ENCODE data around the gene OPRD1.
"Not testable (repeated sequence)": the region's sequence is repeated elsewhere in the genome, so short reads cannot be mapped to it uniquely, and the experiment has no call there.

The OPRD1 gene

DNA sequence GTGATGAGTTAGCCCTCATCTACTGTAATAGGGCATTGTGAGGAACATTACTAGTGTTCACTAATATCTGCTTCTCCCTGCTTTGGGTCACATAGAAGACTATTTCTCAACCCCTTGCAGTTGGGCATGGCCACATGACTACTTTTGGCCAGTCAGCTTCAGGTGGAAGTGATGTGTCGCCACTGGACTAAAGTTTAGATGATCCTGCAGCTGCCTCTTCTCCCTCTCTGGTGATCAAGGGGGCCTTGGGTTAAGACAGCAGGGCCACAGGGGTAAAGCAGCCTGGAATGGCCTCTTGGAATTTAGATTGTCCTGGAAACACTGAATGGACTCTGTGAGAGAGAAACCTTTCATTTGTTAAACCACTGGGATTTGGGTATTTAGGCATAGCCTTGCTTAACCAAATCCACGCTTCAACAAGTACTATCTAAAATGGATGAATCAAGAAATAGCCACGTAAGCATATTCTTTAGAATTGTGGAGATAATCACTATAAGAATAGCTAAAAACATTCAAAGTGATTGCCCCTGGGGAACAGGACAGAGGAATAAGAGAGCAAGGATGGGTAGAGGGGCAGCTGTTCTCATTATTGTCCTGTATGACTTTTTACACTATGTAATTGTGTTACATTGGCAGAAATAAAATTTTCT, 41.2 kb downstream of the OPRD1 start:
- DNase-seq = no peak

DNA sequence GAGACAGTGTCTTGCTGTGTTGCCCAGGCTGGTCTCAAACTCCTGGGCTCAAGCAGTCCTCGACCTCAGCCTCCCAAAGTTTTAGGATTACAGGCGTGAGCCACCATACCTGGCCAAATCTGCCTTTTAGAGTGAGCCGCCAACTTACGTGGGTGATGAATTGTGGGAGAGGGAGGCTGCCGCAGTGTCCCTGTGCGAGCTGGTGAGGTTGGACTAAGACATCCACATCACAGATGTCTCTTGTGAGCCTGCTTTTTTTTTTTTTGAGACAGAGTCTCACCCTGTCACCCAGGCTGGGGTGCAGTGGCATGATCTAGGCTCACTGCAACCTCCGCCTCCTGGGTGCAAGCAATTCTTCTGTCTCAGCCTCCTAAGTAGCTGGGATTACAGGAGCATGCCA, 42.4 kb downstream of the OPRD1 start:
- DNase-seq = not testable (repeated sequence)

DNA sequence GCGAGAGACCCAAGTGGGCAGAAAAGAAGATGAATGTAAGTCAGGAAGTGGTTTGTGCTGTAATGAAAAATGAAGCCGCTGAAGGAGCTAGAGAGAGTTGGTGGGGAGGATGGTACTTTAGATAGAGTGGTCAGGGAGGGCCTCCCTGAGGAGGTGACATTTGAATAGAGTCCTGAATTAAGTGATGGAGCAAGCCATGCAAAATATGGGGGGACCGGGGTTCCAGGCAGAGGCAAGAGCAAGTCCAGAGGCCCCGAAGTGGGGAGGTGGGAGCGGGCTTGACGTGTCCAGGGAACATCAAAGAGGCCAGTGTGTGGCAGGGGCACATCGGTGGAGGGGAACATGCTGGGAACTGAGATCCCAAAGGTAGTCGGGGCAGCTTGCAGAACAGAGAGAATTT, 43.1 kb downstream of the OPRD1 start:
- DNase-seq = no peak

DNA sequence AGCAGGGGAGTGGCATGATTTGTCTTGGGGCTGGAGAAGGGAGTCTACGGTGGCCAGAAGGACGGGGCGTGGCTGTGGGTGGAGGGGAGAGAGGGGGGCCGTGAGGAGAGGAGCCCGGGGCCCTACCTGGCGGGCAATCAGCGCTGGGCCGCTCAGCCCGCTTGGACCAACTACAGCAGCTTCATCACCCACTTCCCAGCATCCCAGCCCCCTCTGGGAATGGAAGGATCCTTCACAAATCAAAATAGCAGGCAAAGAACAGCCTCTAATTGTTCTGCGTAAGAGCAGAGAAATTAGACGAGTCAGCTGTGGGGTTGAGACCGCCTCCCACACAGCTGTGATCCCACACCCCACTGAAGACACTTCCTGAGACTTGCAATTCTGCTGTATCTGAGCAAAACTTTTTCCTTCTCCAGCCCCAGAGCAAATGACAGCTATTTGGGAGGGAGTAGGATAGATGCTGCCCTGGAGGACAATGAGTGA, 43.5 kb downstream of the OPRD1 start:
- DNase-seq = no peak

DNA sequence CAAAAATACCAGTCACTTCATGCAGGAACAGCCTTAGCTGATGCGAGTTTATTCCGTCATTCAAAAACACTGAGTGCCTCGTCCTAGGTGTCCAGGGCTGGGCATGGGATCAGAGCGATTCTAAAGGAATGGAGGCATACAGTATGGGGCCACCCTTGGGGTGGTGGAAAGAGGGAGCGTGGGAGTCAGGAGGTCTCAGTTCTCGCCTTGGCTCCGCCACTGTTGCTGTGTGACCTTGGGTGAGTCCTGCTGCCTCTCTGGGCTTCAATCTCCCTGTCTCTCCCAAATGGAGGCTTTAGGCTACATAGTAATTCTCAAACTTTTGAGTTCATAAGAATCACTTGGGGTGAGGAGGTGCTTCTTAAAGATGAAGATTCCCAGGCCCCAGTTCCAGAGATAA, 44.0 kb downstream of the OPRD1 start:
- DNase-seq = no peak

DNA sequence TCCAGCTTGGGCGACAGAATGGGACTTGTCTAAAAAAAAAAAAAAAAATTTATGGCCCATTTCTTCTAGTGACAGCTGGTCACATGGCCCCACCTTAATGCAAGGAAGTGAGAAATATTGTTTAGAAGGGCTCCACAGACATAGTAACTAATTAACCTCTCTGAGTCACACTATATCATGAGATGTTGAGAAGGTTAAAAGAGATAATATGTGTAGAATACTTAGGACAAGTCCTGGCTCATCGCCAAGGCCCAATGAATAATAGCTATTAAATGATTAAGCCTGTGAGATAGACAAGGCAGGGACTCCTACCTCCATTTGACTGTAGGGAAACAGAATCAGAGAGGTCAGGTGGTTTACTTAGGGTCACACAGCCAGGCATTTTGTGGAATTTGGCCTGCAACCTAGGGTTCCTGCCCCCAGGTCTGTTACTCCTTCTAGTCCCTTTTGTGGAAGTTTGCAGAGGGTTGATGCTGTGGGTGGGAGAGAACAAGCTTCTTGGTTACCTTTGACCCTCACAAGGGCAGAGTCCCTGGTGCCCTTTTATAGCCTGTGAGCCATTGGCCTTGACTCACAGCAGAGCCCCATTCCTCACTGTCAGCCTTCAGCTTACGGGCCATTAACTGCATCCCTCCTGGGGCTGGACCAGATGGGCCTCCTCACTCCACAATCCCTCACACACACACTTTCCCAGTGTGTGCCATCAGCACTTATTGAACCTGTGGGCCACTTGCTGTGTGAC, 48.5 kb downstream of the OPRD1 start:
- DNase-seq = peak; percentile 50

DNA sequence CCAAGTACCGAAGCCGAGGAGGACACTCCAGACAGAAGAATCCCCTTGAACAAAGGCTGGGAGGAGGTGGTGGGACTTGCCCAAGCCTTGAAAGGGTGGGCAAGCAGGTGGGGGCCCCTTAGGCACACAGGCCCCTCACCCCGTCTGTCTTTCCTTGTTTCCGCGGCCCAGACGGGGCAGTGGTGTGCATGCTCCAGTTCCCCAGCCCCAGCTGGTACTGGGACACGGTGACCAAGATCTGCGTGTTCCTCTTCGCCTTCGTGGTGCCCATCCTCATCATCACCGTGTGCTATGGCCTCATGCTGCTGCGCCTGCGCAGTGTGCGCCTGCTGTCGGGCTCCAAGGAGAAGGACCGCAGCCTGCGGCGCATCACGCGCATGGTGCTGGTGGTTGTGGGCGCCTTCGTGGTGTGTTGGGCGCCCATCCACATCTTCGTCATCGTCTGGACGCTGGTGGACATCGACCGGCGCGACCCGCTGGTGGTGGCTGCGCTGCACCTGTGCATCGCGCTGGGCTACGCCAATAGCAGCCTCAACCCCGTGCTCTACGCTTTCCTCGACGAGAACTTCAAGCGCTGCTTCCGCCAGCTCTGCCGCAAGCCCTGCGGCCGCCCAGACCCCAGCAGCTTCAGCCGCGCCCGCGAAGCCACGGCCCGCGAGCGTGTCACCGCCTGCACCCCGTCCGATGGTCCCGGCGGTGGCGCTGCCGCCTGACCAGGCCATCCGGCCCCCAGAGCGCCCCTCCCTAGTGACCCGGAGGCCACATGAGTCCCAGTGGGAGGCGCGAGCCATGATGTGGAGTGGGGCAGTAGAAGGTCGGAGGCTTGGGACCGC, 50.8 kb downstream of the OPRD1 start:
- DNase-seq = no peak

DNA sequence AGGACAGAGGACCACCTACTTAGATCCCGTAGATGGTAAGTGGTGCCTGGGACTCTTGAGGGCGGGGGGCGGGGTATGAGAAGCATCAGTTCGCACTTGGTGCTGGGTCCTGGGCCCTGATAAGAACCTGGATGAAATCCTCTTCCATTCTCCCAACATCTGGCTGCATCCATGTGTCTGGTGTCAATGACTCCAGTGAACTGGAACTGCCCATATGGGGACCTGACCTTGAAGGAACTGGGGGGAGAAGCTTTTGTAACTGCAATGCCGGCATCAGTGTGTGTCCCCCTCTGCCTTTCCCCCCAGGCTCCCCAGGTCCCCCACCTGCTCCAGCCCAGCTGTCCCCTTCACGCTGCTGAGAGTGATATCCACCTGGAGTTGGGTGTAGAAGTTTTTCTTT, 52.7 kb downstream of the OPRD1 start:
- no peak for DNase-seq

DNA sequence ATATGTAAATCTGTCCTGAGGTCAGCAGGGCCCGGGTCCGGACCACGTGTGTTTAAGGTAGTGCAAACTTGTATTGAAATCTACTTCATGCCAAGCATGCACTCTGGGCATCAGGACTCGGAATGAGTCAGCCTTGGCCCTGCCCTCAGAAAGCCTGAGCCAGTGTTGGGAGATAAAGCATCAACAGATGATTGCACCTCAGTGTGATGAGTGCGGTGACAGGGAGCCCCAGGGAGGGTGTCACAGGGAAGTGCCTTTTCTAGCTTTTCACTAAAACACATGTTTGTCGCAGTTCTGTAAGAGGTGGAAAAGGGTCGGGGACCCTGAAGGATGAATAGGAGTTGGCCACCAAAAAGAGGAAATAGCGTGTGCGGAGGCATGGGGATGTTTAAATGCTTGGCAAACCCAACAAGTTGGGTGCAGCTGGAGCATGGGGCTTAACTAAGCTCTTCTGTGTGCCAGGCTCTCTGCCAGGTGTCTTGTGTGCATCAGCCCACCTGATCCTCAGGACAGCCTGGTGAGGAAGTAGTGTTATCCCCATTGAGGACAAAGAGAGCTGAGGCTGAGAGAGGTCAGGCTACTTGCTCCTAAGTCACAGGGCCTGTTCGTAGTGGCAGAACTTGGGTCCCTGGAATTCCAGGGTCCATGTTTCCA, 54.2 kb downstream of the OPRD1 start:
- DNase-seq = no peak

DNA sequence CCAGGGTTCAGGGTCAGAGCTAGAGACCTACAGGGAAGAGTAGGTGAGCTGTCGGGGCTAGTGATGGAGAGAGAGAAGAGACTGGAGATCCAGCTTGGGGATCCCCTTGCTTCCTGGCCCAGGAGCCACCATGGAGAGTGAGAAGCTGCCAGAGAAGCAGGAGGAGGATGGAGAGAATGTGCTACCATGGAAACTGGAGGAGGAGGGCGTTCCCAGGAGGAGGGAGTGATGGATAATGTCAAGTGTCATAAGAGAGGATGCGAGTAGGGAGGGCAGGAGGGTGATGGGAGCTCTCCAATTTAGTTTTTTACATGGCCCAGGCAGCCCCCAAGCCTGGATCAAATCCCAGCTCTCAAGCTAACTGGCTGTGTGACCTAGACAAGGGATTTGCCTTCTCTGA, 55.9 kb downstream of the OPRD1 start:
- DNase-seq = no peak

DNA sequence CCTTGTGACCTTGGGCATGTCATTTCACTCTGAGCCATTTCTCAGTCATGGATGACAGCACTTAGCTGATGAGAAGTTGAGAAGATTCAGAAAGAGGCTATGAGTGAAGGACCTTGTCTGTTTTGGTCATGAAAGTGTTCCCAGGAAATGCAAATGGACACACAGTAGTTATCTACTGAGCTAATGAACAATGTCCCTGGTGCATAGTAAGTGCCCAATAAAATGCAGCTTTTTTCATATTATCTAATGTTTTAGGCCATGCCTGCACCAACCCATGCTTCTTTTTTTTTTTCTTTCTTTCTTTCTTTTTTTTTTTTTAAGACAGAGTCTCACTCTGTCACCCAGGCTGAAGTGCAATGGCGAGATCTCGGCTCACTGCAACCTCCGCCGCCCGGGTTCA, 58.0 kb downstream of the OPRD1 start:
- no peak for DNase-seq

DNA sequence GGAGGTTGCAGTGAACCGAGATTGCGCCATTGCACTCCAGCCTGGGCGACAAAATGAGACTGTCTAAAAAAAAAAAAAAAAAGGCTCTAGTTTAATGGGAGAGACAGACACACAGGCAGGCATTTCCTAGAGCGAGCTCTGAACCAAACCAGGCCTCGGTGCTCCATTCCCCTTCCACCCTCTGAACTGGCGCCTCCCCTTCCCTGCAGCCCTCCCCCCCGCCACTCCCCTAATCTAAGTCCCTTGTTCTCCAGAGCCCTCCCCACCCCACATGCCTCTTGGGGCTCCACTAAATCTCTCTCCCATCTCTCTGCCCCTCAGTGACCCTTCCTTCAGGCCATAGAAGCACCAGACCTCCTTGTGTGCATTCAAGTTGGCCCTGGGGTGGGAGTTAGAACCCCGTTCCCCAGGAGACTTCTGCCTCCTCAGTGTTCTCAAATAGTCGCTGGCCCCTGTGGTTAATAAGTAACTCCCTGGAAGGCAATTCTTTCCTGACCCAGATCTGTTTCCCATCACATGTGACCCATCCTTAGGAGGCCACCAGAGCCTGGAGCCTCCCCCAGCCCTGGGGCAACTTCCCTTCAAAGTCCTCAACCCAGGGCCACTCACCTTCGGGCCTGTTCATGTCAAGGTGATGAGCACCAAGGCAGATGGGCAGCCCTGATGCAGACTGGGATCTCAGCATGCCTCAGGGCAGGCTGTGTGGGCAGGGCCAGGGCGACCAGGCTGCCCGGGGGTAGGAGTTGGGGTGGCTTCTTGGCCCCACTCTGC, 59.8 kb downstream of the OPRD1 start:
- no peak for DNase-seq

DNA sequence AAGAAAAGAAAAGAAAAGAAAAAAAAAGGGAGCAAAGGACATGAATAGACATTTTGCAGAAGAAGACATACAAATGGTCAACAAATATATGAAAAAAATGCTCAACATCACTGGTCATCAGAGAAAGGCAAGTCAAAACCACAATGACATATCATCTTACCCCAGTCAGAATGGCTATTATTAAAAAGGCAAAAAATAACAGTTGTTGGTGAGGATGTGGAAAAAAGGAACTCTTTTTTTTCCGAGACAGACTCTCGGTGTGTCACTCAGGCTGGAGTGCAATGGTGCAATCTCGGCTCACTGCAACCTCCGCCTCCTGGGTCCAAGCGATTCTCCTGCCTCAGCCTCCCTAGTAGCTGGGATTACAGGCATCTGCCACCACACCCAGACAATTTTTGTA, 63.2 kb downstream of the OPRD1 start:
- not testable (repeated sequence) for DNase-seq

DNA sequence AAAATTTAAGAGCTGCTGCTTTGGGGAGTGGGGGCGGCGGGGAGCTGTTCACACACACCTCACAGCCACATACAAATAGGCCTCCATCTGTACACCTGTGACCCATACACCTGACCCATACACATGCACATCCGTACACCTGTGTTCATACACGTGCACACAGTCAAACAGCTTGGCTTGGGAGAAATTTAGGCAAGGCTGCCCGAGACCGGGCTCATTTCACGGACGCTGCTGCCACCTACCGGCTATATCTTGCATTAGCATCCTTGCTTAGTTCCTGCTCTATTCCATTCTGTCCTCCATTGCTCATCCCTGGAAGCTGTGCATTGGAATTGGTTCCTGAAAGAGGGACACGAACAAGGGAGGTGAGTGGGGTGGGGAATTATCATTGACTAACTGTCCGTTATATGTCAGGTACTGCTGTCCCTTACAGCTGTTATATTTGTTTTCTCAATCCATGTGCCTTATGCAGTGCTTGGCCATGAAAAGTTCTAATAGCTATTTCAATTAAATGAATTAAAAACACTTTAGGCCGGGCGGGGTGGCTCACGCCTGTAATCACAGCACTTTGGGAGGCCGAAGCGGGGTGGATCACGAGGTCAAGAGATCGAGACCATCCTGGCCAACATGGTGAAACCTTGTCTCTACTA, 65.3 kb downstream of the OPRD1 start:
- peak; percentile 61 for DNase-seq

DNA sequence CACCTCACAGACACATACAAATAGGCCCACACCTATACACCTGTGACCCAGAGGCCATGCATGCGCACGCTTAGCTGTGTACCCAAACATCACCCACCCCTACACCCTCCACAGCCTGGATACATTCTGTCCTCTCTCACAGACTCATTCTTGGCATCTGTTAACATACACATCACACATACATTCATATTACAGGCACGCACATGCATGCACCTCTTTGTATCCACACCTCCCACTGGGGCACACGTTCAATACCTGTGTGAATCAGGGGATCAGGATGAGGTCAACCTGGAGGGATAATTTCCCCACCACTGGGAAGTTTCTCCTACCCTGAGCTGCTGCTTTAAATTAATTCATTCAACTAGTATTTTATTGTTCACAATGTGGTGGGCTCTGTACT, 66.8 kb downstream of the OPRD1 start:
- DNase-seq = no peak

DNA sequence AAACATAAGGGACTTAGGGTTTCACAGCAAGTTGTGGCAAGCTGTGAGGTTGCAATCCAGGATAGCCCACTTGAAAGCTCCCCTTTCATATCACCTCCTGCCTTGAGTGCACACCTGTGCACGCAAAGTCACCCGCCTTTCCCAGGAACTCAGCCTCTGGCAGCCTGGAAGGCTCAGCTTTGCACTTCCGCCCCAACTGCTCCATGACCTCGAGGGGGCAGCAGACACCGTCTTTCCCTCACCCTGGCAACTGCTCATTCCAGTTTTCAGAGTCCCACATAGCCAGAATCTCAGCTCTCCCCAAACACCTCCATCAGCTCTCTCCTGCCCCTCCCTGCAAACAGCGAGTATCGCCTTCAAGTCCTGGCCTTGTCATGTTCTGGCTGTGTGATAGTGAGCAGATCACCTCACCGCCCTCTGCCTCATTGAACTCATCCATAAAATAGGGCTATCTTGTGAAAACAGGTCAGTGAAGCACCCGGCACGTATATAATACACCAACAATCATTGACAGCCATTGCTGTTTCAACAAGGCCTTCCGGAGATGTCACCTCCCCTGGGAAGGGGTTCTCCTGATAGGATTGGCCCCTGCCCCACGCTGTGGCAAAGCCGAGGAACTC, 70.1 kb downstream of the OPRD1 start:
- DNase-seq = peak; percentile 86

DNA sequence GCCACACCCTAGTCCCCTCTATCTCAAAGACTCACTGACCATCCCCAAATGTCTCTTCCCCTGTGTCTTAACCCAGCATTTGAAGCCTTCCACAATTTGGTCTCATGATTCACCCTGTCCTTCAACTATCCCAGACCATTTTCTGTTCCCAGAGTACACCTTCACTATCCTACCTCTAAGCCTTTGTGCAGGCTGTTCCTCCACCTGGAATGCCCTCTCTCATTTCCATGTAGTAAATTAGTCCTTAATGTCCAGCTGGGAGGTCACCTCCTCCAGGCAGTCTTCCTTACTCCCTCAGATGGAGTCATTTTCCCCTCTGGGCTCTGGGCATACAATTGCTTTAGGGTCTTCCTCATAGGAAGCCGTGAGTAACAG, 71.3 kb downstream of the OPRD1 start:
- no peak for DNase-seq

DNA sequence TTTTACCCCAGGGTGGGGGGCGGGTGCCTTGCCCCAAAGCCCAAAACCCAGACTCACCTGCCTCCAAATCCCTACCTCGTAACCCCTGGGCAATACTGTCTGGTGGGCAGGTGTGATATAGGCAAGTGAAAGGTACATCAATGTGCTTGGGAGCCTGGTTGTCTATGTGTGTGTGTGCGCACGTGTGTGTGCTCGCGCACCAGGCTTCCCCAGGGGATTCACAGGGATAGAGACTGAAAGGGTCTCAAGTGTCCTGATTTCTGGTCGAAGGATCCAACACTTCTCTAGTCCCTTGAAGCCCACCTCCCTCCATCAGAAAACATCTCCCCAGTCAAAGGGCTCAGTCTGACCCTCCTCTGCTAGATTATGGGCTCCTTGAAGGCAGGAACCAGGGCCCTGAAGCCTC, 73.5 kb downstream of the OPRD1 start:
- DNase-seq = no peak

DNA sequence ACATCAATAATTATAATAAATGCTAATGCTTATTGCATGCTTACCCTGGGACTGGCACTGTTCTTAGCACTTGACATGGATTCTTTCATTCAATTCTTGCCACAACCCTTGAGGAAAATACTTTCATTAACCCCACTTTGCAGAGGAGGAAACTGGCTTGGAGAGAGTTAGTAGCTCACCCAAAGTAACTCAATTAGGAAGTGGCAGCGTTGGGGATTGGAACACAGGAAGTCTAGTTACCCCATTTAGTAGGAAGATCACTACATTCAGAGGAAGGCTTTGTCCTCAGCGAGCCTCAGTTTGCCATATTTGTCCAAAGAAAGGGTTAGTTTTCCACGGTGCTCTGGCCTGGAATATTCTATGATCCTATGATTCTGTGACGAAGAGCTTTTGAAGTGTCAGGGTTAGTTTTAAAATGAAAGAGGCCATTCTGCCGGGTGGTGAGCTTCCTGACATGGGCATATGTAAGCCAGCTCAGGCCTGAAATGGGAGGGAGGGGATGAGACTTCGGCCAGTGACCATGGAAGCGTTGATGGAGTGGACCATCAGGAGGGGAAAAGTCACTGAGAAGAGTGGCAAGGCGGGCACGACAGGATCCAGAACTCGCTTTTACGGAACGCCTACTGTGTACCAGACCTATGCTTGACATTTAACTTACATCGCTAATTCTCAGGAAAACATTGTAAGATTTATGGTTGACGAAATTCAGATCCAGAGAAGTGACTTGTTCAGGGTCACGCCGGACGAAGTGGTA, 74.2 kb downstream of the OPRD1 start:
- no peak for DNase-seq

DNA sequence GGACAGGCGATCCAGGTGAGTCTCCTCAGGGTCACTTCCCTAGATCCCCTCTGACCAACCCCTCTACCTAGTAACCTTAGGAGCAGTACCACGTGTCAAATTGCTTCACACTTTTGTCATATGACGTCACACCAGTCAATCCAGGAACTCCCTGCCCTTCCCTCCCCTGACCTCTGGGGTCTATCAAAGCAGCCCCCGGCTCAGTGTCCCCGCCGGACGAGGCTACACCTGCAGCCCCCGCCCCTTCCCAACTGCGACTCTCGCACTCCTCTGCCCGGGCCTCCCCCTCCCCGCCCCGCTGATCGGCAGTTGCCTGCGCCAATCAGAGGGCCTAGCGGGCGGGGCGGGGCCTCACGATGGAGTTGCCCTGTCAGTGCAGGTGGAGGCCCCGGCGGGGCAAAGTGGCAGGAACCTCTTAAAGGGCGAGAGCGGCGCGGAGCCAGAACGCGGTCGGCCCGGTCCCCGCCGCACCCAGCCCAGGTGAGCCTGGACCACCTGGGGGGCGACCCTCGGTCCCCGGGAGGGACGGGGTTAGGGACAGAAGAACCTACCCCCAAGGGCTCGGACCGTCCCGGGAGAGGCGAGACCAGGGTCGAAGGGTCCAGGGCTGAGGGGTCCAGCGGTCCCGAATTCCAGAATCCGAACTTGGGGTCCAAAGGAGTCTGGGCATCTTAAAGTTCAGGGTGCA, 74.9 kb downstream of the OPRD1 start:
- peak; percentile 78 for DNase-seq

Data from fibroblast of skin of right biceps (primary cell).